Suppressor macrophage treated with lipopolysaccharide for 1 hour (primary cell): ENCODE measurements around the gene TOP2A.

ENCODE experiments used
- DNase-seq, 3 donors: peaks; one replicate each; pipeline ENCODE4 v3.0.0-alpha.2; 2020 to 2022

TOP2A gene

GRCh38 chr17:40358323-40359038 lies 59.2 kb downstream of the TOP2A start:
- DNase-seq: peak; percentile 91 to 96 (median 95)

- no peak for DNase-seq
These were observed 60.5 kb downstream of the TOP2A start for GRCh38 chr17:40356990-40357881.

- DNase-seq: no peak
These were observed 61.6 kb downstream of the TOP2A start for GRCh38 chr17:40355804-40356758.

GRCh38 chr17:40355123-40355803 lies 62.4 kb downstream of the TOP2A start:
- DNase-seq: peak; percentile 76 to 84 (median 80)

- DNase-seq: no peak
These were observed 63.2 kb downstream of the TOP2A start for GRCh38 chr17:40354221-40355122.

- peak; percentile 28 to 40 (median 34) for DNase-seq
These were observed 64.8 kb downstream of the TOP2A start for GRCh38 chr17:40352779-40353394.

GRCh38 chr17:40352237-40352778 lies 65.4 kb downstream of the TOP2A start:
- no peak for DNase-seq

GRCh38 chr17:40351359-40352236 lies 66.1 kb downstream of the TOP2A start:
- no peak for DNase-seq

- DNase-seq: no peak
These were observed 66.9 kb downstream of the TOP2A start for GRCh38 chr17:40350689-40351358.

- DNase-seq: no peak
These were observed 67.6 kb downstream of the TOP2A start for GRCh38 chr17:40349895-40350688.

GRCh38 chr17:40349477-40349894 lies 68.2 kb downstream of the TOP2A start:
- no peak for DNase-seq

- DNase-seq: no peak
These were observed 68.9 kb downstream of the TOP2A start for GRCh38 chr17:40348562-40349476.

- no peak for DNase-seq
These were observed 69.6 kb downstream of the TOP2A start for GRCh38 chr17:40348136-40348504.

- DNase-seq: no peak
These were observed 70.2 kb downstream of the TOP2A start for GRCh38 chr17:40347319-40348135.

GRCh38 chr17:40346765-40347158 lies 70.9 kb downstream of the TOP2A start:
- no peak for DNase-seq
